Epithelial cell of esophagus (primary cell): ENCODE data around the gene IGF2.
"Not testable (repeated sequence)": the region's sequence is repeated elsewhere in the genome, so short reads cannot be mapped to it uniquely, and the experiment has no call there.

Experiments used
- DNase-seq: peaks from one replicate; pipeline ENCODE4 v3.0.0; 2010; ENCODE audit warnings: low read depth
- H3K4me3 ChIP-seq: 2 replicates; pipeline ENCODE4 v1.5.1; 2011; ENCODE audit warnings: mild to moderate bottlenecking, low read length, control low read depth
- CTCF ChIP-seq: IDR thresholded peaks from 2 replicates; pipeline ENCODE4 v1.5.1; 2011; ENCODE audit warnings: low read depth, mild to moderate bottlenecking, low read length, control low read depth, inconsistent platforms; ENCODE audit not compliant: insufficient read depth; ENCODE audit errors: missing control alignments

Gene IGF2

GRCh38 chr11:2128511-2129307, 10.5 kb downstream of the IGF2 start:
- DNase-seq = no peak
- no peak for TF ChIP-seq CTCF
- H3K4me3 ChIP-seq = no peak overlapping the region

- TF ChIP-seq CTCF = no peak
- no peak overlapping the region for H3K4me3 ChIP-seq
Measured at GRCh38 chr11:2128130-2128510, 11.1 kb downstream of the IGF2 start.

GRCh38 chr11:2127482-2128129, 11.6 kb downstream of the IGF2 start:
- no peak for TF ChIP-seq CTCF
- DNase-seq = no peak

More at GRCh38 chr11:2128130-2128510, 11.1 kb downstream of the IGF2 start:
- DNase-seq = no peak

GRCh38 chr11:2126520-2127085, 12.6 kb downstream of the IGF2 start:
- DNase-seq = no peak

More at GRCh38 chr11:2127482-2128129, 11.6 kb downstream of the IGF2 start:
- no peak overlapping the region for H3K4me3 ChIP-seq

GRCh38 chr11:2124736-2125484, 14.3 kb downstream of the IGF2 start:
- not testable (repeated sequence) for H3K4me3 ChIP-seq, DNase-seq

More at GRCh38 chr11:2126520-2127085, 12.6 kb downstream of the IGF2 start:
- no peak for TF ChIP-seq CTCF
- H3K4me3 ChIP-seq = no peak overlapping the region

GRCh38 chr11:2123628-2123960, 15.6 kb downstream of the IGF2 start:
- no peak for TF ChIP-seq CTCF
- no peak overlapping the region for H3K4me3 ChIP-seq
- DNase-seq = no peak

- TF ChIP-seq CTCF = no peak
- H3K4me3 ChIP-seq = no peak overlapping the region
- no peak for DNase-seq
Measured at GRCh38 chr11:2122907-2123627, 16.1 kb downstream of the IGF2 start.
